HG02981 (cell line): Measurements from ENCODE around the gene HPSE2.
"Not testable (repeated sequence)": the region's sequence is repeated elsewhere in the genome, so short reads cannot be mapped to it uniquely, and the experiment has no call there.

ENCODE experiments used
- ATAC-seq: cut with Tn5 transposase; IDR thresholded peaks from one replicate; pipeline ENCODE4 v1.9.1; 2021; ENCODE audit warnings: mild to moderate bottlenecking, moderate library complexity; ENCODE audit not compliant: unreplicated experiment

Gene HPSE2

GRCh38 chr10:98925651-98926050 lies 310.0 kb downstream of the HPSE2 start:
- ATAC-seq: no peak

- ATAC-seq: no peak
These were observed 311.1 kb downstream of the HPSE2 start for GRCh38 chr10:98924526-98924925.

- no peak for ATAC-seq
These were observed 314.3 kb downstream of the HPSE2 start for GRCh38 chr10:98921316-98921715.

GRCh38 chr10:98920807-98921206 lies 314.8 kb downstream of the HPSE2 start:
- ATAC-seq: no peak

GRCh38 chr10:98920360-98920759 lies 315.3 kb downstream of the HPSE2 start:
- no peak for ATAC-seq

- ATAC-seq: no peak
These were observed 315.8 kb downstream of the HPSE2 start for GRCh38 chr10:98919899-98920298.

- no peak for ATAC-seq
These were observed 317.8 kb downstream of the HPSE2 start for GRCh38 chr10:98917828-98918227.

- ATAC-seq: no peak
These were observed 319.0 kb downstream of the HPSE2 start for GRCh38 chr10:98916526-98917125.

- no peak for ATAC-seq
These were observed 319.7 kb downstream of the HPSE2 start for GRCh38 chr10:98915911-98916310.

- no peak for ATAC-seq
These were observed 325.1 kb downstream of the HPSE2 start for GRCh38 chr10:98910546-98910945.

GRCh38 chr10:98910048-98910447 lies 325.6 kb downstream of the HPSE2 start:
- no peak for ATAC-seq

- ATAC-seq: no peak
These were observed 326.8 kb downstream of the HPSE2 start for GRCh38 chr10:98908868-98909267.

- not testable (repeated sequence) for ATAC-seq
These were observed 327.4 kb downstream of the HPSE2 start for GRCh38 chr10:98908247-98908646.

GRCh38 chr10:98901441-98902110 lies 334.1 kb downstream of the HPSE2 start:
- no peak for ATAC-seq

- no peak for ATAC-seq
These were observed 336.6 kb downstream of the HPSE2 start for GRCh38 chr10:98899018-98899417.

GRCh38 chr10:98892523-98892922 lies 343.1 kb downstream of the HPSE2 start:
- ATAC-seq: no peak

GRCh38 chr10:98886686-98887085 lies 349.0 kb downstream of the HPSE2 start:
- no peak for ATAC-seq

GRCh38 chr10:98885378-98885777 lies 350.3 kb downstream of the HPSE2 start:
- no peak for ATAC-seq

- no peak for ATAC-seq
These were observed 353.9 kb downstream of the HPSE2 start for GRCh38 chr10:98881789-98882188.

- ATAC-seq: no peak
These were observed 354.7 kb downstream of the HPSE2 start for GRCh38 chr10:98880971-98881370.

GRCh38 chr10:98878921-98879320 lies 356.7 kb downstream of the HPSE2 start:
- ATAC-seq: no peak

GRCh38 chr10:98878418-98878817 lies 357.2 kb downstream of the HPSE2 start:
- ATAC-seq: no peak

GRCh38 chr10:98861962-98862361 lies 373.7 kb downstream of the HPSE2 start:
- ATAC-seq: no peak
